Breast epithelium (tissue), 3 donors: ENCODE measurements around the gene MALRD1.

ENCODE experiments used
- CTCF ChIP-seq, 3 donors: fragments of 450-650 bp; IDR thresholded peaks; one replicate each; pipeline ENCODE4 v1.5.1; 2016 to 2017; ENCODE audit warnings: antibody characterized with exemption in 3 of 3, mild to moderate bottlenecking in 3 of 3, moderate library complexity in 3 of 3
- POLR2A ChIP-seq: fragments of 450-650 bp; IDR thresholded peaks from one replicate; pipeline ENCODE4 v1.6.1; 2016; ENCODE audit warnings: antibody characterized with exemption, mild to moderate bottlenecking, moderate library complexity

- TF ChIP-seq POLR2A = no peak
- TF ChIP-seq CTCF (IDR thresholded peaks at IDR 0.05) = no peak
These were observed 442.6 kb downstream of the MALRD1 start for GRCh38 chr10:19491166-19491565.
